DMS53 treated with DMSO at 0.1 percent for 48 hours (cell line): ENCODE data around the gene MBNL2.
"Not testable (repeated sequence)": the region's sequence is repeated elsewhere in the genome, so short reads cannot be mapped to it uniquely, and the experiment has no call there.

Source experiments
- DNase-seq: peaks from one replicate; lab custom pipeline; 2025; ENCODE audit not compliant: unreplicated experiment; lab: John Stamatoyannopoulos, UW

The MBNL2 gene

DNA sequence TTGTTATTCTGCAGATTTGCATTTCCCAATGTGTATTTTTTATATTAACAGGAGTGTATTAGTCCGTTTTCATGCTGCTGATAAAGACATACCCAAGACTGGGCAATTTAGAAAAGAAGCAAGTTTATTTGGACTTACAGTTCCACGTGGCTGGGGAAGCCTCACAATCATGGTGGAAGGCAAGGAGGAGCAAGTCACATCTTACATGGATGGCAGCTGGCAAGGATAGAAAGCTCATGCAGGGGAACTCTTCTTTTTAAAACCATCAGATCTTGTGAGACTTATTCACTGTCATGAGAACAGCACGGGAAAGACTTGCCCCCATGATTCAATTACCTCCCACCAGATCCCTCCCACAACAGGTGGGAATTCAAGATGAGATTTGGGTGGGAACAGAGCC, 14.9 kb upstream of the MBNL2 start:
- DNase-seq, result not testable (repeated sequence)

DNA sequence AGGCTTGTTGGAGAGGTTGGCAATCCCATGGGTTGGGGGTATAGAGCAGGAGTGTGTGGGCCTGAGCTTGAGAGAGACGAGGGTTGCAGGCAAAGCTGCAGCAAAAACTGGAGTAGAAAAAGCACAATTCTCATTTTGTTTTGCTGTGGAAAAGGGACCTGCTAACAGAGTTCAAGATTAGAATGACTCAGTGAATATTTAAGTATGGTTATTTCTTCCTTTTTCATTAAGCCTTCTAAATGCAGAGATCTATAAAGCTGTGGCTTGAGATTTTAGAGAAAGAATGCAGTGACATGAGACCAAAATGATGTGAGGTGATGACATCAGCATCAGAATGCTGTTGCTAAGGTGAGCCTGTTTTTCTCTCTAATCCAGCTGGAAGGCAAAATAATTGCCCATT, 10.8 kb upstream of the MBNL2 start:
- no peak for DNase-seq

DNA sequence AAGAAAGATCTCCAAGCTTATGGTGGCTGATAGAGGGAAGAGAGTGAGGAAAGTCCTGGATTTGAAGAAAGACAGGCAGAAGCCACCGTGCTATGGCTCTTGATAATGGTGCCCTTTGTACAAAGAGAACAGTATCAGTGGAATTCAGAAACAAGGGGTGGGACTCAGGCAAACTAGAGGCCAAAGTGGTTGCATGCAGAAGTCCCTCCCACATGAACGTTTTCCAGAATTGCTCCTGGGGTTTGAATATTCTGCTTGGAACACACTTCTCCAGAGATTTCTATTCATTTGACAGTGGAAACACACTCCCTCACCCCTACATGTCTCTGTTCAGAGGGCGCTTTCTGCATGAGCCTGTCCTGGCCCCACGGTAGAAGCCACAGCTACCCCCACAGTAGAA, 10.1 kb upstream of the MBNL2 start:
- no peak for DNase-seq

DNA sequence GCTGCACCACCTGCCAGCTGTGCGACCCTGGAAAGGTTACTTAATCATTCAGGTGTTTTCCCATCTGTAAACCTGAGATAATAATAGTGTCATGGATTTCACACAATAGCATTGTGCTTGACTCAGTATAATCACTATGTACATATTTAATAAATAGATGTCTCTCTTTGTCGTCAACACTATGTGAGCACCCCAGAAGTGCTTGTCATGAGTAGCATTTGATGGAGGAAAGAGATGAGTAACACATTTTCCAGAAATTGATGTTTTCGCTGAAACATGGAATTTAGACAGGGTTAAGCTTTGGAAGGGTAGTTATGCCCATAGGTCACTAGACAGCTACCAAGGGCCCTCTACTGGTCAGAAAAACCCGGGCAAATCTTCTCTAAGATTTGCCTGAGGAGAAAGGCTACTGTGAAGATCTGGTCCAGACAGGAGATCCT, 9.5 kb upstream of the MBNL2 start:
- DNase-seq, result no peak

DNA sequence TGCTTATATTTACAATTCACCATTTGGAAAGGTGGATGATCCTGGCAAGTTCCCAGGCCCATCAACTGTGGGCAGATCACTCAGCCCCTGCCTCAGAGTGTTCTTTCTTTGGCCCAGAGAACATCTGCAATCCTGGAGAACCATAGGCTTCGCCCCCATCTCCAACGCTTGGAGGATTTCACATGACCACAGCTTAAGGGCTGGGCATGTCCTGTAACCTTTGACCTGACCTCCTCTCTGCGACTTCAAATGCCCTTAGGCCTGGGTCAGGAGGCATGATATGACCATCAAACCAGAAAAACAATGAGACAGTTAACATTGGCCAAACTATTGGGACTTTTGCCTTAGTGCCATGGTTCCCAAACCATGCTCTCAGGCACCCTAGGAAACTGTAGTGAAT, 7.2 kb upstream of the MBNL2 start:
- DNase-seq, result no peak

DNA sequence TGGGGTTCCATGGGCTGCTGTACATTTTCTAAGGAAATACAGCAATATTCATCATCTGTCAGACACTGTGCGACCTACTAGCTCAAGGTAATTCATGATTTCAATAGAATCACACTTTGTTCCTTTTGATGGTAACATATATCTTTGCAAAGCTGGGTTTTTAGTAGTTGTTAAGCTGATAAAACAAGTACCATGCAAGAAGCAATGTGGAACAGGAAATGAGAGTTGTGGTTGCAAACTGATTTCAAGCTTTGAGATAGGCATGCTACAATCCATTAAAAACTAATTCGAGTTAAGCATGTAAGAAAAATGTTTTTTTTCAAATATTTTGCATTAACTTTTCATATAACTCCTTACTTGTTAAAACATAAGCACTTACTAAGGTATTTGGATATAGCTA, 6.8 kb upstream of the MBNL2 start:
- no peak for DNase-seq

DNA sequence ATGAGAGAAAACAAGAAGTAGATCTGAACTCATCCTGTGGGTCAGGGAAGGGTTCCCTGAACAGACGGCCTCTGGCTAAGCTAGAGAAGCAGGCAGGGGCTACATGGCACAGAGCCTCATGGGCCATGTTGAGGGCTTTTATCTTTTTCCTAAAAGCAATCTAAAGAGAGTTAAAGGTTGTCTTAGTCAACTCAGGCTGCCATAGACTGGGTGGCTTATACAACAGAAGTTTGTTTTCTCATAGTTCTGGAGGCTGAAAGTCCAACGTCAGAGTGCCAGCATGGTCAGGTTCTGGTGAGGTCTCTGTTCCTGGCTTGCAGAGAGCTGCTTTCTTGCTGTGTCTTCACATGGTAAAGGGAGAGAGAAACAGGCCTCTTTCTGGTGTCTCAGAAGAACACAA, 2.9 kb upstream of the MBNL2 start:
- no peak for DNase-seq

DNA sequence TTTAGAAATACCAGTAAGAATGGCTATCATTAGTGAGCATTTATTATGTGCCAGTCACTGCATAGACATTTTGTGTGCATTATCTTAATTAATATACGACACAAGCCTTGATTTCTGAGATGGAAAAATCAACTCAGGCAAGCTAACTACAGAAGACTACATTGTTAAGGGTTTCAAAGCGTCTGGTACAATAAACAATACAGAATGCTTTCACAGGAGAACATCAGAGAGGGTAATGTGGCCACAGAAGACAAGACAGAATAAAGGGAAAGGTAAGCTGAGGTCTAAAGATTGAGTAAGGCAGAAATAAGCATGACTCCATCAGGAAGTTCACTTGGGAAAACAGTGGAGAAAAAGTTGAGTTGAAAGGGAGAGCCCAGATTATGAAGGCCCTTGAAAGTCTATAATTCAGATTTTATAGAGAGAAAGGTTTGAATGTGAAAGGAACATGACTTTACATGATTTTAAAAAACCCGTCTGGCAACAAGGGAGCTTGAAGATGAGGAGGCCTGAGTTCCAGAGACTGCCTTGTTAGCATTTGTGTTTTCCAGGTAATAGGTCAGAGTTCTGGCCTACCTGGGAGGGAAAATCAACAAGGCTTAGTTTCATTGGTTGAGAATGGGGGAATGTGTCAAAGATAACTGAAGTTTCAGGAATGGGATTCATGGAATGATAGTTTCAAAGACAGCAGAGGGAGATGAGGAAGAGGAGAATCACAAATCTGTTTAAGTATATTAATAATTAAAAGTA, 1.8 kb upstream of the MBNL2 start:
- DNase-seq, result no peak

DNA sequence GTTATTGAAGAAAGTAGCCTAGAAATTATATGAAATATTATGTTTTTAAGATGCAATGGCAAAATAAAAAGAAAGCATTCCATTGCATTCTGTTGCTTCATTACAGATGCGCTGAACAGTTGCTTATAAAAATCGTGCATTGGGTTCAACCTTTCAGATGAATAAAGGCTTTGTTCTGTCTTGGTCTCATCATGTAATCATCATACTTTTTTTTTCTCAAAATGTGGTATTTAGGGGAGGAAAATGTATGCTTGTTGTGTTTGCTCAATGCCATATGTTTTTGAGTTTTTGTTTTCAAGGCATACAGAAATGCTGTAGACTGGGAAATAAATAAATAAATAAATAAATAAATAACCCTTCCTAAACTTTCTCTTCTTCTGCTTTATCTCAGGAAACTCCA, 1.1 kb upstream of the MBNL2 start:
- DNase-seq, result no peak

DNA sequence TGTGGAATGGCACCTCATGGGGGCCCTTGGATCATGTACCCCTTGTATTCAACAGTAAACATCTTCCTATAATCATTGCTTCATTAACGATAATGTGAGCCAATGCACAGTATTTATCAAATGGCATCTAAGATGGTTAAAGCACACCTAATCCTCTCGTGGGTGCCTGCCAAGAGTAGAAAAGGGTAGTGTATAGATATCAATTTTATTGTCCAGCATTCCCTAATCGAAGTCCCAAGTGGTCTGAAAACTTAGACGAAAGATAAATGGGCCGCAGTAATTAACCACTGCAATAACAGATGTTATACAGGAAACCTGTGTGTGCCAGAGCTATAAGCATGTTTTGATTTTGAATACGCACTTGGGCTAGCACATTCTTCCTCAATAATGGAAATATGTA, 667 bp upstream of the MBNL2 start:
- DNase-seq, result no peak

DNA sequence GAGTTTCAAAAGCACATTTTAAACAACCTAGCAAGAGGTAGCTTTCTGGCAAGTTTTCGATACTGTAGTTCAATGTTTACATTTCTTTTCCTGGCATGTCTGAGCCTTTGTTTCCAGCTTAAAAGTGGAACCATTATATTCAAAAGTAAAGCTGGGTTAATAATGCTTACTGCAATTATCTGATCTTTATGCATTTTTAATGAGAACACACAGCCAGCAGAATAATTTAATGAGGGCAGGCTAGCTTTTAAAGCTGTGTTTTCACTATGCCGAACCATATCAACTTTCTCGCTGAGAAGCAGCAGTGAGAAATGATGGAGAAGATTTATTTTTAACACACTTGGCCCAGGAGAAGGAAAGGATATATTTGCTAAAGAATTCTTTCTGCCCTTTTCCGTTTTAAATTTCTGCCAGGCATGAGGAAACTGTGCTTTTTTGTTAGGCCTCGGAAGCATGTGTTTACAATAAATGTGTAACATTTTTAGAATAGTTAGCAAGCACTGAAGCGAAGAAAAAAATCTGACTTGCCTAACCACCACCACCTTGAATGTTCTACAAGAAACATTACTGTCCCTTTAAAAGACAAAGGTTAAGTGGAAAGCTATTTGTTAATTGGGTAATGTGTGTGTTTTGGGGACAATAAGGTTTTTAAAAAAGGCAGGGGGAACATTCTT, 1.0 kb downstream of the MBNL2 start:
- no peak for DNase-seq

DNA sequence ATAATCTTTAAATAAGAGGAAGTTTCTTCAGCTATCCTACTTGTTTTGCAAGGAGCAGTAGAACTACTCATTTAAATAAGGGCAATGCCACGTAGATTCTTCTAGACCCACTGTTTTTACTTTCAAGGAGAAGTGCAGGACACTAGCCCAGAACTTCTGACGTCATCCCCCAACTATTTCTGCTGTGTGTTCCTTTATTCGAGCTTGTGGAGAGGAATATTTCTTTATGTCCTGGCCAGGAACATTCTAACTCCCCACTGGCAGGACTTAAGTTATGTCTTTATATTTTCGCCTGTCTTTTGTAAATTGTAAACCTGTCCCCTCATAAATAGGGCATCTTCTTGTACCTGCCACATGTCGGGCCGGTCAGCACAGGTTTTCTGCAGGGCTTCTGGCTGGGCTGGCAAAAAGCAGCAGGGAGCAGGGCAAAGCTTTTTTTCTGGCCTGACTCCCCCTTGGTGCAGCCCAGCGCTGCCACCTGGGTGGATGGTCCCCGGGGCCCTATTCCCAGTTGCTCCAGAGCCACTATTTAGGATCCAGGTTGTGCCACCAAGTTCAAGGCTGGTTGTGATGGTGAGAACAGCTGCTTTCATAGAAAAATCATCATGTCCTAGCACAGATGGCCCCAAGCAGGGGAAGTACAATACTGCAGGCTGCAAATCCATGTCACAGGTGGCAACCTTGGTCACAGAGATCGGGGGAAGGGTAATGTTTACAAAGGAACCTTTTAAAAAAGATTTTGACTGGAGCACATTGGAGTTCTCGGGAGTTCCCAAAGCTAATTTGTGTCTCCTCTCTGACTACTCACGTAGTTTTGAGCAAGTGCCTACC, 1.8 kb downstream of the MBNL2 start:
- no peak for DNase-seq

DNA sequence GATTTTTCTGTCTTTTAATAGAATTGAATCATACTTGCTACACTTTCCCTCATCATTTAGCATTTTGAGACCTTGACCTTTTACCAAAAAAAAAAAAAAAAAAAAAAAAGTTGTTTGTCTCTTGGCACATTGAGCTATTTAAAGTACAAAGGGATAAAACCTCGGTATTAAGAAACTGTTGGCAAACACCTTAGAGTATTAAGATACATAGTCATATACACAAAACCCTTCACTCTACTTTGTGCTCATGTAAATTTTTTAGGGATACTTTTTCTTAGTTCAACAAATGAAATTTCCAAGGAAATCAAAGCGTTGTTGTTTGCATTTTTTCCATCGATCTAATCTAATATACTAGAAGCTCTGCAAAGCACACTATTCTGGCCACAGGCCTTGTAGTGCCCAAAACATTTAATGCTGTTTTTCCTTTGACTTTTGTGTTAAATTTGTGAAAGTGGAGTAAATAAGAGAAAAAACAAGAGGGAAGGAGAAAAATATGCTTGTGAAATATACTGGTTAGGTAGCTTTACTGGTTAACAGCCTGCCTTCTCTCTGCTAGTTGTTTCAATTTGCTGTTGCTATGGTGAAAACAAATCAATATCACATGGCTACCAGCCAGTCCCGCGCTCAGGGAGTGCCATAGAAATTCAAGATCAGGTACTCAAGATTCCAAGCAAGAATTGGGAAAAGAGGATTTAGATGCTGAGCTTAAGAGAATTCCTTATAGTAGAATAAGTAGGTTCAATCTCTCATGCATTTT, 2.6 kb downstream of the MBNL2 start:
- no peak for DNase-seq

DNA sequence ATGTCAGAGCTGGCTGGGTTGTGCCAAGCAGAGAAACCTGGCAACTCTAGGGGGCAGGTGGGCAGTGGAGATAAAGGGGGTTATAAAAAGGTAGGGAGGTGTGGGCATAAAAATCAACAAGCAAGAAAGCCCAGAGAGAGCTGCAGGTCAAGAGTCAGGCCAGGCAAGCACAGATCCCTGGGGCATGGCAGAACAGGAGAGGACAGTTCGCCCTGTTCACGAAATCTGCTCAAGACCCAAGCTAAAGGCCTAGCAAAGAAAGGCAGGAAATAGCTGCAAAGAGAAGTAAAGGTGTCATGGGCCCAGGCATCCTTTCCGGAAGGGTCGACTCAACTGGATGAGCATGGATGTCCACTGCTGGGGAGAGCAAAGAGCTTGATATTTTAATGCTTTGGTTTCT, 3.4 kb downstream of the MBNL2 start:
- no peak for DNase-seq

DNA sequence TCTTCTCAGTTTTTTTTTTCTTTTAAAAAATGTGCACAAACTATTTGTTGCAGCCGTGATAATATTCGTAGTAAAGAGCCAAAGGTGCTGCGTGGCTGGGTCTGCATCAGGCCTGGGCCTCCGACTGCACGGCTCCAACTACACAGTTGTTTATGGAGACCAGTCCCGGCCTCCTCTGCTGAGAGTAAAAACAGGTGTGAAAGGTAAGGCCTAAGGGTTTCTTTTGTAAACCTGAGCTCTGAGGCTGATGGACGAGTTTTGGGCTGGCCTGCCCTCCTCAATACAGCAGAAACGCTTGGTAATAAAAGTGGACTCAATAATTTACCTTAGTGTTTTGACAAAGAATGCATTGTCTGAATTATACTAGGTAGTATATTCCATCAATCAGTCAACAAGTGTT, 3.9 kb downstream of the MBNL2 start:
- no peak for DNase-seq

DNA sequence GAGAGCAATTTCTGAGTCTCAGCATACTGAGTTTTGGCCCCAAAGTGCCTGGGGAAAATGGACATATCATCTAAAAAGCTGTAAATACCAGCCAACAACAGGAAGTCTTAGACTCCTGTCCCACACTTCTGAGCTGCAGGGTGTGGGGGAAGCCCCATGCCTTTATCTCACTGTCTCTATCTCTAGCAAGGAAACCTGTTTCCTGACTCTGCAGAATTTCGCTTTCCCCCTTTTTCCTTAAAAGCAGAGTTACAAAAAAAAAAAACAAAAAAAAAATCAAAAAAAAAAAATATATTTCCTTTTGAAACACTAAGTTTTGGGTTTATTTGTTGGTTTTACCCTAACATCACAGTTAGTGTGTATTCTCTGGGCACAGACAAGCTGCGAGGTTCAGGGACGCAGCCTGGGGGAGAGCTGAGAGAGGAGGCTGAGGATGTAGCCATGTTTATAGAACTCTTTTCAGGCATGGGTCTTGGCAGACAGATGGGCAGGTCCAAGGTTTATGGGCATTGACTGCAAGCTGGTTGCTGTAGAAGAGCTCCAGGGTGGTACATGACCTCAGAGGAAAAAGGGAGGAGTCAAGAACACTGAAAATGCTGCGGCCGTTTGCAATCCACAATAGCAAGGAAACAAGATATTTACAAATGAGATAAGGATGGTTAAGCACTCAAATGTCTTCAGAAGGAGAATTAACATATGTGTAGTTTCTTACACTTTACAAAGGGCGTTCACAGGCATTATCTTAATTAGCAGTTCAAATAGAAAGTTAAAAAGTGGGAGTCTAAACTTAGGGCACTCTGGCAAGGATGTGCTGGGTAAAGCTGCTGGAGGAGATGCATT, 4.9 kb downstream of the MBNL2 start:
- no peak for DNase-seq

DNA sequence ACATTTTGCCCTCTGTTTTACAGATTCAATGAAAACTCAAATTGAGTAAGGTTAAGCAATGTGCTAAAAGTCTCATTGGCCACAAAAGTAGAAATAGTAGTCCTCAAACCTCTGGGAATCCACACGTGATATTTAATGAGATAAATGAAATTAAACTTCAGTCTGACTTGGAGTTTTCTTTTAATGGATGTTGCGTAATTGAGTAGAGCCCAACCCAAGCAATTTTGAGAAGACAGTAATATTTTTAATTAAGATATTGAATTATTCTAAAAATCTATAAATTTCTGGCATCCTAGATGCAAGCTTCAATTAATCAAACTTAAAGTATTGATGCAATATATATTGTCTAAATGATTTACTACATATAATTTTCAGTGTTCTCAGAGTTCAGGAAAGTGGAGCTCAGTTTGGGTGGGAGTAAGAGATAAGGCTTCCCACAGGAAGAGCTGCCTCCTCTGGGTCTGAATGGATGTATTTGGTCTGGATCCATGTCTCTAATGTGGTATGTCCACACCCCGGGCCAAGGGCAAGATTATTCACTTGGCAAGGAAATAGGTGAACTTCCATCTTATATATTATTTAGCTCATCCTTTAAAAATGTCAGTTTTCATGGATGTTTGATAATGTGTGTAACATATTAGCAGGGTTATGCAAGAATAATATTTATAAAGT, 6.9 kb downstream of the MBNL2 start:
- DNase-seq, result no peak

DNA sequence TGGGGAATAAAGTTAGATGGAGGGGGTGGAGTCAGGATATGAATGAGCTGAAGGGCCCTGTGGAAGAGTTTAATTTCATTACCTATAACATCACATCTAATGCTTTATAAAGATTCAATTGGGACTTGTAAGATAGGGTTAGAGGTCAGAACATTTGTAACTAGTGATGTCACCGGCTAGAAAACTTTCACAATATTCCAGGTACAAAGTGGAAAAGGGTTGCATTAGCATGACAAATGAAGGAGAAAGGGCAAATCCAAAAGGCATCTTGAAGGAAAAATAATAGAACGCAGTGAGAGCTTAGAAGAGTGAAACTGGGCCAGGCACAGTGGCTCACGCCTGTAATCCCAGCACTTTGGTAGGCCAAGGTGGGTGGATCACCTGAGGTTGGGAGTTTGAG, 7.6 kb downstream of the MBNL2 start:
- no peak for DNase-seq

DNA sequence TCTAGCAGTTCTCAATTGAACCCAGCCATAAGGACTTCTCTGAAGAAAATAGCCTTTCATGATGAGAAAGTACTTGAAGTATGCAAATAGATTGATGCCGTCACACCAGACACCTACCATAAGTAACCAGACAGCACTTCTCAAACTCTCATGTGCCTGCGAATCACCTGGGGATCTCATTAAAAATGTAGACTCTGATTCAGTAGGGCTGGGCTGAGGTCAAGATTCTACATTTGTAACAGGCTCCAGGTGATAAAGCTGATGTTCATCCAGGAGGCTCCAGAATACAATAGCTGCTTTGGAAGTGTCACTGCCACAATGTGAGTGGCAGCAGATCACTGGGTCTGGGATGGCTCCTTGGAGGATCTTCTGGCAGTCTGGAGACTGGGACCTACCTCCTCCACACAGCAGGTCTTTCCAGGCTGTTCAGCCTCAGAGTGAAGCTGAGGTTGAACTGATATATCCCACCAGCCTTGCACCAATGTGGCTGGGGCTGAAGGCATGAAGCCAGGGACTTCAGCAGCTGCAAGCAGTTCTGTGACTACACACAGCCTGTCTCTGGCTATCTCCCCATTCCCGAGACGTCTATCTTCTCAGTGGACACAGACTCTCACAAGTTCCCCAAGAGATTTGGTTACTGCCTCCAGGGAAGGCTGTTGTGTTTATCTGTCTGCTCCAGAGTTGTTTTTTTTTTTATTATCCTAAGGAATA, 9.1 kb downstream of the MBNL2 start:
- DNase-seq, result no peak
